NCI-H146 treated with DMSO at 0.1 percent for 48 hours (cell line): ENCODE results near the gene UTP11.

Source experiments
- DNase-seq: peaks from one replicate; lab custom pipeline; 2025; ENCODE audit not compliant: unreplicated experiment; lab: John Stamatoyannopoulos, UW

Gene UTP11

GRCh38 chr1:38068220-38068979 lies 55.9 kb downstream of the UTP11 start:
- no peak for DNase-seq

DNA sequence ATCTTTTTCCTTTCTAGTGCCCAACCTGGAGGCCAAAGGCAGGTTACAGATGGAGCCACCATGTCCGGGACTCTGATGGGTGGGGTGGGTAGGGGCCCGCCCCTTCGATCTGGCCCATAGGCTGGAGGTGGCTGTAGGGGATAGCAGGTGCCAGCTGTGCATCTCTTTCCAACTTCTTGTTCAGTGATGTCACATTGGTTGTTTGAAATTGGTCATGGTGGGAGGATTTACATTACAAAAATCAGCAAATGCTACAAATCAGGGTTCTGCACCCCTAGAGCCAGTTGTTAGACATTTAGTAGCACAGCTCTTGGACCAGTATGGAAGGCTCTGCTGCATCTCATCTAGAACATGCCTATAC lies 56.4 kb downstream of the UTP11 start:
- DNase-seq: no peak

DNA sequence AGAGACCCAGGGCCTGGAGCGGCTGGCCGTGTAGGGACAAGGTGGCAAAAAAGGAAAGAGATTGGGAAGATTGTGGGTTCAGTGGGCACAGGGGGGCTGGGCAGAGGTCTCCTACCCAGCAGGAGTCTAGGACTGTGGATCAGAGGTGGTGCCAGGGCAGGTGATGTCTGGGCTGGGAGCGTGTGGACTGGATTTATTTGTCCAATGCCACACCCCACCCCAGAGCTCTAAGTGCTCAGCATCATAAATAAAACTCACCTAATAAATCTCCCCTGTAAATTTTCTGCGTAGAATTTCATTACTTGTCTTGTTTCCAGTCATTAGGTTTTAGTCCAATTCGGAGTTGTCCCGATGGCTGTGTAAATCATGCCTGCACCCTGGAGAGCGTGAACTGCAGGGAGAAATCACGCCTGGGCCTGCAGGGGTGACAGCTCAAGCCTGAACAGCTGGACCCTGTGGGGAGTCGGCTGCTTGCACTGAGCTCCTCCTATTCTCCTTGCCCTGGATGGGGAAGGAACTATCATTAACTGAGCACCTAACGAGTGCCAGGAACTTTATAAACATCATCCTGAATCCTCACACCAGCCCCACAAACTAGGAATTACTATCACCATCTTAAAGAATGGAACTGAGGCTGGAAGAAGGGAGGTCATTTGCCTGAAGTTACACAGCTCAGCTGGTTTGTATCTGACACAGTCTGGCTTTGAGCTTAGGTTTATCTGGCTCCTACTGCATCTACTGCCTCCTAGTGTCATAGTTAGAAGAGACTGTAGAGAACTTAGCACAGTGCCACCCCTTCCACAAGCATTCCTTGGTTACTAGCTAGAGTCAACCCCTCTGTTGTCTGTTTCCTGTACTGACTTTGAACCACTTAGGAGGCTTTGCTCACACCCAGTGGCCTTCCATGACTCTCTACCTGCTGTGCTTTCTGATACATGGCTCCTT lies 59.0 kb downstream of the UTP11 start:
- no peak for DNase-seq

GRCh38 chr1:38072858-38073257 lies 60.3 kb downstream of the UTP11 start:
- no peak for DNase-seq

GRCh38 chr1:38073534-38074301 lies 61.2 kb downstream of the UTP11 start:
- no peak for DNase-seq

GRCh38 chr1:38074302-38074677 lies 61.8 kb downstream of the UTP11 start:
- no peak for DNase-seq
